OCI-LY3 (cell line): ENCODE results near the gene PIM2.
A peak's percentile ranks its signal among the peaks of the same experiment; 100 is the strongest.

Experiments
- CTCF ChIP-seq: fragments of 200-600, 300-600 bp; sonication (generic); IDR thresholded peaks from 2 replicates; pipeline ENCODE4 v1.5.1; 2014; ENCODE audit warnings: antibody characterized with exemption, low read length, low read depth
- EZH2phosphoT487 ChIP-seq: fragments of 200-600 bp; shearing (Covaris generic); IDR thresholded peaks from 2 replicates; pipeline ENCODE4 v1.6.1; 2018; ENCODE audit warnings: antibody characterized with exemption, mixed run types, low read depth

- TF ChIP-seq CTCF (peak; percentile 85), EZH2phosphoT487 (no peak)
Measured at GRCh38 chrX:48917139-48918001, 1.5 kb downstream of the PIM2 start.
